Hepatocyte (in vitro differentiated cells): ENCODE results near the gene PPHLN1. TPM values are rescaled to one million over a fixed set of nuclear protein-coding genes. Genes with fewer than 3 reads are reported as not detected.
"Not testable (repeated sequence)": the region's sequence is repeated elsewhere in the genome, so short reads cannot be mapped to it uniquely, and the experiment has no call there.

Experiments
- DNase-seq: peaks from one replicate; pipeline ENCODE4 v3.0.0-alpha.2; 2016; ENCODE audit warnings: low spot score
- H2AFZ ChIP-seq: fragments of 200-600 bp; sonication (generic); 2 replicates; pipeline ENCODE4 v1.6.0; 2016; ENCODE audit warnings: antibody characterized with exemption, mild to moderate bottlenecking
- H3K27ac ChIP-seq: fragments of 200-600 bp; sonication (generic); 2 replicates; pipeline ENCODE4 v1.5.1; 2016; ENCODE audit warnings: mild to moderate bottlenecking
- H3K27me3 ChIP-seq: fragments of 200-600 bp; sonication (generic); 2 replicates; pipeline ENCODE4 v1.6.1; 2016
- H3K36me3 ChIP-seq: fragments of 200-600 bp; sonication (generic); replicated peaks from 2 replicates; pipeline ENCODE4 v1.5.1; 2016; ENCODE audit warnings: low read depth; ENCODE audit not compliant: insufficient read depth
- H3K4me1 ChIP-seq: fragments of 200-600 bp; sonication (generic); 2 replicates; pipeline ENCODE4 v1.5.1; 2016; ENCODE audit warnings: mild to moderate bottlenecking, moderate library complexity; ENCODE audit not compliant: insufficient read depth
- H3K4me2 ChIP-seq: fragments of 200-600 bp; sonication (generic); 2 replicates; pipeline ENCODE4 v1.6.0; 2016
- H3K4me3 ChIP-seq: fragments of 200-600 bp; sonication (generic); 2 replicates; pipeline ENCODE4 v1.5.1; 2016; ENCODE audit warnings: mild to moderate bottlenecking
- H3K79me2 ChIP-seq: fragments of 200-600 bp; sonication (generic); 2 replicates; pipeline ENCODE4 v1.6.0; 2017; ENCODE audit warnings: mild to moderate bottlenecking
- H3K9me2 ChIP-seq: fragments of 200-600 bp; sonication (generic); replicated peaks from 2 replicates; pipeline ENCODE4 v1.6.0; 2017; ENCODE audit warnings: mild to moderate bottlenecking; ENCODE audit not compliant: insufficient read depth
- H3K9me3 ChIP-seq: fragments of 200-600 bp; sonication (generic); 2 replicates; pipeline ENCODE4 v1.5.1; 2016; ENCODE audit warnings: low read depth, mild to moderate bottlenecking
- H4K20me1 ChIP-seq: fragments of 200-600 bp; sonication (generic); 2 replicates; pipeline ENCODE4 v1.6.0; 2016; ENCODE audit warnings: mild to moderate bottlenecking; ENCODE audit not compliant: insufficient read depth, poor library complexity, severe bottlenecking
- CTCF ChIP-seq: fragments of 200-600 bp; sonication (generic); IDR thresholded peaks from 2 replicates; pipeline ENCODE4 v1.5.1; 2016; ENCODE audit warnings: antibody characterized with exemption, mild to moderate bottlenecking; ENCODE audit not compliant: poor library complexity
- EZH2 ChIP-seq: fragments of 200-600 bp; sonication (generic); IDR thresholded peaks from 2 replicates; pipeline ENCODE4 v1.6.1; 2016; ENCODE audit warnings: antibody characterized with exemption, mild to moderate bottlenecking, borderline replicate concordance
- EZH2phosphoT487 ChIP-seq: fragments of 200-600 bp; sonication (generic); IDR thresholded peaks from one replicate; pipeline ENCODE4 v1.6.1; 2018; ENCODE audit warnings: antibody characterized with exemption, mild to moderate bottlenecking, low read depth, moderate library complexity; ENCODE audit not compliant: unreplicated experiment, severe bottlenecking
- WGBS: methylation state at CpG from one replicate; pipeline ENCODE4 v1.1.6; 2016; ENCODE audit warnings: low lambda C conversion rate; ENCODE audit errors: missing lambda C conversion rate; 5-methylcytosine and 5-hydroxymethylcytosine counted together
- polyA plus RNA-seq: library from polyadenylated mRNA; unstranded; fragments of >200 nt; fragmentation: Nextera tagmentation; extraction: Ambion mirVana; gene quantifications from 2 replicates; pipeline ENCODE4 v1.2.1, GENCODE V29; 2016
- total RNA-seq: library from RNA; depleted of rRNA; stranded (reverse); fragments of >200 nt; gene quantifications from 2 replicates; pipeline ENCODE4 v1.2.3, GENCODE V29; 2014

PPHLN1 gene
- total and polyA plus RNA-seq, 2 experiments from 2014 or later: 38.1 to 65.4 TPM

GRCh38 chr12:42327227-42327590 is 1.2 kb downstream of the PPHLN1 start:
- TF ChIP-seq EZH2phosphoT487 (no peak), CTCF (no peak), EZH2 (no peak)
- Histone ChIP-seq H3K36me3 (no peaks in the 10 kb centered on the region), H3K4me2 (peak overlapping the region; percentile 88), H3K27ac (peak overlapping the region; percentile 93), H3K4me1 (peaks cover 13% of the 10 kb centered on the region), H3K4me3 (peak overlapping the region; percentile 68), H3K9me2 (no peaks in the 10 kb centered on the region), H3K9me3 (no peaks in the 10 kb centered on the region), H2AFZ (peak overlapping the region; percentile 90), H4K20me1 (peaks cover 12% of the 10 kb centered on the region), H3K27me3 (no peaks in the 10 kb centered on the region), H3K79me2 (peaks cover 53% of the 10 kb centered on the region)
- DNase-seq: no peak
- whole genome bisulfite sequencing: 77% methylated on average over 2 of the region's 2 CpGs

- H2AFZ ChIP-seq, H3K9me3 ChIP-seq, H3K4me3 ChIP-seq, H3K27me3 ChIP-seq, H3K9me2 ChIP-seq, H3K36me3 ChIP-seq, H3K27ac ChIP-seq, H3K4me2 ChIP-seq, DNase-seq: not testable (repeated sequence)
- WGBS: 90% methylated on average over 11 of the region's 11 CpGs
- Histone ChIP-seq H4K20me1 (peaks cover 19% of the 10 kb centered on the region), H3K4me1 (peaks cover 13% of the 10 kb centered on the region), H3K79me2 (peaks cover 80% of the 10 kb centered on the region)
These were observed 4.1 kb downstream of the PPHLN1 start for GRCh38 chr12:42330097-42330496.

DNA sequence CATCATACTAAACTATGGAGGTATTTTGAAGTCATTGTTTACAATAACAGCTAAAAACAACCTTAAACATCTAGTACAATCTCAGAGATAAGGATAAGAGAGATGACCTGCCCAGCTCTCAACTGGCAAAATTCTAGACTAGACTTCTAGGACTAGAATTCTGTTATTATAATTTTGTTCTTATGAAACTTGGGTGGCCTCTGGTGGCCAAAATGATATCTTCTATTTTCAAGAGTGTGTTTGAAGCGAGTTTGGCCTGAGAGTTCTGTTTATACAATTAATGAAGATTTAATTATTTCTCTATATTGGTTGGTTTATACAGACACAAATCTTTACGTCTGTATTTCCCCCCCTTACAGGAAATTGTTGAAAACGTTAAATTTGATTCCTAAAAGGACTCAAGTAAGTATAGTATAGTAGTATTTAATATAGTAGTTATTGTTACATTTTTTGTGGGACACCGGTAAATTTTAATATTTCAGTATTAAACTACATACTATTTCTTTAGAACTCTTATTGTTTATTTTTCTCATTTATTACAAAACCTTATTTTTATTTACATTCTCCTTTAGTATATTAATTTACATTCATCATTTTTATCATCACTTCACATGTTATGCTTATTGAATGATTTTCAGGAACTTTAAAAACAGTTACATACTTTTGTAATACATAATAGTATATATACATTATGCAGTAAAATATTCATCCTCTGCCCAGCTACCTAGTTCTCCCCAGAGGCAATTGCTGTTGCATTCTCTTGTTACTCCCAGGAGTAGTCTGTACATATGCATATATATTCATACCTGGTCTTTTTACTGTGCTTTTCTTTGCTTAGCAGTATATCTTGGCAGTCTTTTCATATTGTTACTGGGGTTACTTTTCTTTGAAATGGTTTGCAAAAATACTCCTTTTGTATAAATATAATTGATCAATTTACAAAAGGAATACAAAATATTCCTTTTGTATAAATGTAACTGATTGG is 6.6 kb downstream of the PPHLN1 start:
- WGBS: 43% methylated on average over 4 of the region's 4 CpGs
- peak; percentile 59 for DNase-seq
- Histone ChIP-seq H3K9me2 (no peaks in the 10 kb centered on the region), H3K27ac (no peak overlapping the region), H3K4me1 (peaks cover 5% of the 10 kb centered on the region), H3K9me3 (no peaks in the 10 kb centered on the region), H3K4me2 (no peak overlapping the region), H2AFZ (no peak overlapping the region), H3K36me3 (no peaks in the 10 kb centered on the region), H4K20me1 (peaks cover 19% of the 10 kb centered on the region), H3K27me3 (no peaks in the 10 kb centered on the region), H3K79me2 (peaks cover 87% of the 10 kb centered on the region), H3K4me3 (no peak overlapping the region)
- TF ChIP-seq EZH2phosphoT487 (no peak), CTCF (peak; percentile 69)

GRCh38 chr12:42336286-42336685 is 10.3 kb downstream of the PPHLN1 start:
- no peak for TF ChIP-seq EZH2
- no peak for TF ChIP-seq CTCF
- TF ChIP-seq EZH2phosphoT487: no peak
- Histone ChIP-seq H3K4me1 (no peaks in the 10 kb centered on the region), H3K79me2 (peaks cover 78% of the 10 kb centered on the region), H3K9me3 (no peaks in the 10 kb centered on the region), H3K9me2 (no peaks in the 10 kb centered on the region), H3K4me3 (no peak overlapping the region), H3K36me3 (no peaks in the 10 kb centered on the region), H3K4me2 (no peak overlapping the region), H2AFZ (no peak overlapping the region), H4K20me1 (peaks cover 15% of the 10 kb centered on the region), H3K27ac (no peak overlapping the region), H3K27me3 (no peaks in the 10 kb centered on the region)
- no peak for DNase-seq
- 83% methylated on average over 1 of the region's 1 CpG for WGBS
